Natural killer cell (primary cell): Measurements from ENCODE around the gene DGKZ. TPM values are rescaled to one million over a fixed set of nuclear protein-coding genes. Genes with fewer than 3 reads are reported as not detected.
A peak's percentile ranks its signal among the peaks of the same experiment; 100 is the strongest.

Experiments
- ATAC-seq, 3 donors: fragments of 150-1000 bp in 2 of 3; fragments of 200-7000 bp in 1 of 3; cut with Tn5 transposase; 1 replicate in 1 of 3; 2 replicates in 2 of 3; pipeline ENCODE4 v1.10.0; 2021; ENCODE audit warnings: mild to moderate bottlenecking in 2 of 3, moderate library complexity in 2 of 3
- DNase-seq, 2 donors: peaks; one replicate each; pipeline versions ENCODE4 v3.0.0 to v3.0.0-alpha.2; 2013 to 2021; ENCODE audit warnings: mixed read lengths in 1 of 2
- H3K27ac ChIP-seq: one replicate; pipeline ENCODE4 v1.5.1; 2013; ENCODE audit warnings: mild to moderate bottlenecking, low read length
- H3K27me3 ChIP-seq: one replicate; pipeline ENCODE4 v1.6.1; 2013; ENCODE audit warnings: low read length; ENCODE audit not compliant: control insufficient read depth, insufficient read depth
- H3K36me3 ChIP-seq: one replicate; pipeline ENCODE4 v1.6.1; 2013; ENCODE audit warnings: low read length; ENCODE audit not compliant: control insufficient read depth, insufficient read depth
- H3K4me1 ChIP-seq: one replicate; pipeline ENCODE4 v1.6.1; 2013; ENCODE audit warnings: low read length; ENCODE audit not compliant: control insufficient read depth, insufficient read depth
- H3K4me3 ChIP-seq: one replicate; pipeline ENCODE4 v1.5.1; 2013; ENCODE audit warnings: low read length
- H3K9me3 ChIP-seq: one replicate; pipeline ENCODE4 v1.6.1; 2013; ENCODE audit warnings: low read length; ENCODE audit not compliant: control insufficient read depth, insufficient read depth
- H3K27ac Mint-ChIP-seq, 2 donors: one replicate each; pipeline ENCODE4 v1.8.0; 2022; ENCODE audit warnings: mild to moderate bottlenecking in 2 of 2, mixed read lengths in 2 of 2, moderate library complexity in 1 of 2
- H3K27me3 Mint-ChIP-seq, 2 donors: one replicate each; pipeline ENCODE4 v1.8.0; 2022; ENCODE audit warnings: low read depth in 2 of 2, mixed read lengths in 2 of 2
- H3K36me3 Mint-ChIP-seq: one replicate; pipeline ENCODE4 v1.8.0; 2022; ENCODE audit warnings: mixed read lengths
- H3K4me1 Mint-ChIP-seq, 2 donors: one replicate each; pipeline ENCODE4 v1.8.0; 2022; ENCODE audit warnings: mixed read lengths in 2 of 2
- H3K4me3 Mint-ChIP-seq: one replicate; pipeline ENCODE4 v1.8.0; 2022; ENCODE audit warnings: mild to moderate bottlenecking, moderate library complexity, mixed read lengths
- H3K9me3 Mint-ChIP-seq, 2 donors: one replicate each; pipeline ENCODE4 v1.8.0; 2022; ENCODE audit warnings: mixed read lengths in 2 of 2
- WGBS: methylation state at CpG from one replicate; pipeline ENCODE4 v1.1.7; 2013; ENCODE audit warnings: missing lambda C conversion rate; ENCODE audit not compliant: insufficient coverage; 5-methylcytosine and 5-hydroxymethylcytosine counted together
- intact Hi-C: fragments of 100-400 bp; cut with micrococcal nuclease; formaldehyde crosslinking; loops from one replicate; pipeline ENCODE4 v1.14.2; 2022
- total RNA-seq, 4 donors: library from RNA; stranded (reverse); fragments of 120-200 nt in 1 of 4; gene quantifications; one replicate each; pipeline versions ENCODE4 v1.2.3 to v1.2.4, GENCODE V29; 2013 to 2022
- TF ChIP-seq, protein P1 (sequence below): fragments of 200-600 bp; IDR thresholded peaks from one replicate; pipeline ENCODE4 v1.8.0; 2022; ENCODE audit warnings: antibody characterized with exemption

DGKZ gene
- total RNA-seq, 3 donors from 2014 or later (not counting 1 experiment from before 2014, with no cell fraction given) = 307 to 377 (median 350) TPM

- ATAC-seq = peak; percentile 87 to 91 (median 89)
- 5% methylated on average over 26 of the region's 26 CpGs for WGBS
- no peaks in the 10 kb centered on the region for H3K27me3 Mint-ChIP-seq
- peak overlapping the region; percentile 47 for H3K27ac ChIP-seq
- peaks cover 54 to 70% of the 10 kb centered on the region in 2 donors for H3K4me1 Mint-ChIP-seq
- DNase-seq = peak; percentile 56 to 84
- intact Hi-C loops = no loop called here
- H3K27ac Mint-ChIP-seq = peak overlapping the region; percentile 81 to 94
- H3K36me3 ChIP-seq = peaks cover 23% of the 10 kb centered on the region
- TF ChIP-seq, protein P1, sequence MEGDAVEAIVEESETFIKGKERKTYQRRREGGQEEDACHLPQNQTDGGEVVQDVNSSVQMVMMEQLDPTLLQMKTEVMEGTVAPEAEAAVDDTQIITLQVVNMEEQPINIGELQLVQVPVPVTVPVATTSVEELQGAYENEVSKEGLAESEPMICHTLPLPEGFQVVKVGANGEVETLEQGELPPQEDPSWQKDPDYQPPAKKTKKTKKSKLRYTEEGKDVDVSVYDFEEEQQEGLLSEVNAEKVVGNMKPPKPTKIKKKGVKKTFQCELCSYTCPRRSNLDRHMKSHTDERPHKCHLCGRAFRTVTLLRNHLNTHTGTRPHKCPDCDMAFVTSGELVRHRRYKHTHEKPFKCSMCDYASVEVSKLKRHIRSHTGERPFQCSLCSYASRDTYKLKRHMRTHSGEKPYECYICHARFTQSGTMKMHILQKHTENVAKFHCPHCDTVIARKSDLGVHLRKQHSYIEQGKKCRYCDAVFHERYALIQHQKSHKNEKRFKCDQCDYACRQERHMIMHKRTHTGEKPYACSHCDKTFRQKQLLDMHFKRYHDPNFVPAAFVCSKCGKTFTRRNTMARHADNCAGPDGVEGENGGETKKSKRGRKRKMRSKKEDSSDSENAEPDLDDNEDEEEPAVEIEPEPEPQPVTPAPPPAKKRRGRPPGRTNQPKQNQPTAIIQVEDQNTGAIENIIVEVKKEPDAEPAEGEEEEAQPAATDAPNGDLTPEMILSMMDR = no peak
- H3K36me3 Mint-ChIP-seq = no peaks in the 10 kb centered on the region
- peak overlapping the region; percentile 19 for H3K4me3 ChIP-seq
- H3K9me3 Mint-ChIP-seq = no peaks in the 10 kb centered on the region
- peak overlapping the region; percentile 86 for H3K4me3 Mint-ChIP-seq
- peaks cover 79% of the 10 kb centered on the region for H3K4me1 ChIP-seq
- H3K9me3 ChIP-seq = no peaks in the 10 kb centered on the region
- no peaks in the 10 kb centered on the region for H3K27me3 ChIP-seq
These were observed 14.3 kb downstream of the DGKZ start for GRCh38 chr11:46361283-46362155.

GRCh38 chr11:46362156-46363030 is 15.1 kb downstream of the DGKZ start:
- Mint-ChIP-seq H3K27ac (peak overlapping the region; percentile 86 to 94), H3K4me1 (peaks cover 46 to 67% of the 10 kb centered on the region in 2 donors), H3K9me3 (no peaks in the 10 kb centered on the region), H3K4me3 (peak overlapping the region; percentile 86), H3K36me3 (no peaks in the 10 kb centered on the region), H3K27me3 (no peaks in the 10 kb centered on the region)
- Histone ChIP-seq H3K27ac (peak overlapping the region; percentile 47), H3K27me3 (no peaks in the 10 kb centered on the region), H3K9me3 (no peaks in the 10 kb centered on the region), H3K36me3 (peaks cover 27% of the 10 kb centered on the region), H3K4me1 (peaks cover 78% of the 10 kb centered on the region), H3K4me3 (no peak overlapping the region)
- DNase-seq (no peak), ATAC-seq (no peak)
- TF ChIP-seq, protein P1 = no peak
- intact Hi-C loops = no loop called here
- WGBS = 61% methylated on average over 20 of the region's 20 CpGs

DNA sequence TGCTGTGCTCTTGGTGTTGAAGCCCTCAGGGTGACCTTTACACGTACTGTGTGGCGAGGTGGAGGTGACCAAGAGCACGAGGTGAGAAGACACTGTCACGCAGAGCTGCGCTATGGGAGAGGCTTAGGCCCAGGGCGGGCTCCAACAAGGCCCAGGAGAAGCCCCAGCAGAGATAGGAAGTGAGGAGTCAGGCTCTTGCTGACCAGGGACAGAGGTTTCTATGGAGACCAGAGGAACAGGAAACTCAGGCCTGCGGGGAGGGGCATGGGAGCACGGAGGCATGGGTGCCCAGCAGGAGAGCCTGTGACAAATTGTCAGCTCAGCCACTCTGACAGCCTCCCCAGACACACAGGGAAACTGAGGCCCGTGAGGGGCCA is 15.8 kb downstream of the DGKZ start:
- H3K27me3 Mint-ChIP-seq = no peaks in the 10 kb centered on the region
- H3K36me3 ChIP-seq = peaks cover 31% of the 10 kb centered on the region
- 37% methylated on average over 9 of the region's 9 CpGs for WGBS
- H3K36me3 Mint-ChIP-seq = no peaks in the 10 kb centered on the region
- H3K27ac ChIP-seq = peak overlapping the region; percentile 47
- H3K4me3 ChIP-seq = no peak overlapping the region
- DNase-seq = no peak
- no peaks in the 10 kb centered on the region for H3K9me3 ChIP-seq
- H3K4me1 ChIP-seq = peaks cover 78% of the 10 kb centered on the region
- TF ChIP-seq, protein P1 = no peak
- H3K27ac Mint-ChIP-seq = peak overlapping the region; percentile 86 to 94
- peak; percentile 28 to 39 (median 33) for ATAC-seq
- intact Hi-C loops = no loop called here
- peaks cover 40 to 67% of the 10 kb centered on the region in 2 donors for H3K4me1 Mint-ChIP-seq
- H3K27me3 ChIP-seq = no peaks in the 10 kb centered on the region
- peak overlapping the region; percentile 86 for H3K4me3 Mint-ChIP-seq
- no peaks in the 10 kb centered on the region for H3K9me3 Mint-ChIP-seq
